IMR-90 (cell line): ENCODE results near the gene CLPX. TPM values are rescaled to one million over a fixed set of nuclear protein-coding genes. Genes with fewer than 3 reads are reported as not detected.
"Not testable (repeated sequence)": the region's sequence is repeated elsewhere in the genome, so short reads cannot be mapped to it uniquely, and the experiment has no call there.

Source experiments
- ATAC-seq: fragments of 200-7000 bp; cut with Tn5 transposase; 2 replicates; pipeline ENCODE4 v1.9.1; 2020; ENCODE audit warnings: low read depth, mild to moderate bottlenecking, moderate library complexity
- BruUV-seq: library from RNA; stranded (reverse); fragments of 400-500 nt; replicated peaks from 2 replicates; lab custom pipeline; 2021; lab: Mats Ljungman, UMichigan
- CTCF ChIA-PET: fragments of 300-600 bp; formaldehyde crosslinking; extraction: SDS; loops from one replicate; lab custom pipeline; 2021; ENCODE audit warnings: antibody characterized with exemption; lab: Yijun Ruan, JAX
- POLR2A ChIA-PET: fragments of 300-600 bp; sonication (Branson Sonifier 250); formaldehyde crosslinking; loops from one replicate; lab custom pipeline; 2022; ENCODE audit warnings: antibody characterized with exemption; ENCODE audit not compliant: unreplicated experiment; lab: Charles Lee
- DNase-seq: peaks from one replicate; pipeline ENCODE4 v3.0.0; 2013
- H2AFZ ChIP-seq: replicated peaks from 2 replicates; pipeline ENCODE3; 2013; ENCODE audit warnings: low read length, mild to moderate bottlenecking; ENCODE audit not compliant: poor library complexity
- H2AK5ac ChIP-seq: 2 replicates; pipeline ENCODE4 v1.6.1; 2013; ENCODE audit warnings: low read depth, low read length, inconsistent platforms
- H2AK9ac ChIP-seq: replicated peaks from 2 replicates; pipeline ENCODE3; 2013; ENCODE audit warnings: mild to moderate bottlenecking, low read depth, low read length, moderate library complexity; ENCODE audit not compliant: poor library complexity
- H2BK120ac ChIP-seq: 2 replicates; pipeline ENCODE4 v1.6.1; 2013; ENCODE audit warnings: low read depth, low read length, inconsistent platforms
- H2BK15ac ChIP-seq: 3 replicates; pipeline ENCODE4 v1.6.1; 2013; ENCODE audit warnings: low read depth, low read length, inconsistent platforms
- H2BK20ac ChIP-seq: 2 replicates; pipeline ENCODE4 v1.6.1; 2013; ENCODE audit warnings: low read depth, mild to moderate bottlenecking, inconsistent platforms, low read length, moderate library complexity
- H2BK5ac ChIP-seq: 2 replicates; pipeline ENCODE4 v1.6.1; 2013; ENCODE audit warnings: mild to moderate bottlenecking, low read depth, low read length, inconsistent platforms; ENCODE audit not compliant: poor library complexity, severe bottlenecking
- H3K14ac ChIP-seq: replicated peaks from 2 replicates; pipeline ENCODE4 v1.6.1; 2013; ENCODE audit warnings: low read depth, low read length, inconsistent platforms
- H3K18ac ChIP-seq: 2 replicates; pipeline ENCODE4 v1.6.1; 2013; ENCODE audit warnings: low read depth, low read length, control low read depth
- H3K23ac ChIP-seq: 2 replicates; pipeline ENCODE4 v1.6.1; 2013; ENCODE audit warnings: low read depth, low read length, inconsistent platforms
- H3K27ac ChIP-seq: 2 replicates; pipeline ENCODE4 v1.5.1; 2013; ENCODE audit warnings: mild to moderate bottlenecking, control low read depth, low read length; ENCODE audit not compliant: insufficient read depth
- H3K27me3 ChIP-seq: 2 replicates; pipeline ENCODE4 v1.6.1; 2013; ENCODE audit warnings: low read length; ENCODE audit not compliant: control insufficient read depth, insufficient read depth
- H3K36me3 ChIP-seq: 2 replicates; pipeline ENCODE4 v1.6.1; 2013; ENCODE audit warnings: low read length, mixed read lengths; ENCODE audit not compliant: control insufficient read depth, insufficient read depth
- H3K4ac ChIP-seq: 2 replicates; pipeline ENCODE4 v1.6.1; 2013; ENCODE audit warnings: low read depth, low read length, inconsistent platforms
- H3K4me1 ChIP-seq: 2 replicates; pipeline ENCODE4 v1.6.1; 2013; ENCODE audit warnings: low read length, mixed read lengths; ENCODE audit not compliant: control insufficient read depth, insufficient read depth
- H3K4me2 ChIP-seq: 2 replicates; pipeline ENCODE4 v1.6.1; 2013; ENCODE audit warnings: low read depth, mild to moderate bottlenecking, control low read depth, low read length, moderate library complexity
- H3K4me3 ChIP-seq: 2 replicates; pipeline ENCODE4 v1.5.1; 2013; ENCODE audit warnings: low read depth, mild to moderate bottlenecking, control low read depth, low read length, moderate library complexity; ENCODE audit not compliant: insufficient read depth
- H3K56ac ChIP-seq: 2 replicates; pipeline ENCODE4 v1.6.1; 2013; ENCODE audit warnings: low read length, inconsistent platforms; ENCODE audit not compliant: insufficient read depth; ENCODE audit errors: extremely low read depth
- H3K79me1 ChIP-seq, 2 experiments: 2 replicates each; pipeline ENCODE4 v1.6.1; 2013; ENCODE audit warnings: low read length in 2 of 2, inconsistent platforms in 1 of 2, low read depth in 1 of 2
- H3K9ac ChIP-seq: 2 replicates; pipeline ENCODE4 v1.6.1; 2013; ENCODE audit warnings: low read depth, low read length, control low read depth
- H3K9me1 ChIP-seq: 2 replicates; pipeline ENCODE4 v1.6.1; 2013; ENCODE audit warnings: low read length, inconsistent platforms; ENCODE audit not compliant: insufficient read depth
- H3K9me3 ChIP-seq: 2 replicates; pipeline ENCODE4 v1.6.1; 2013; ENCODE audit warnings: low read length; ENCODE audit not compliant: control insufficient read depth, insufficient read depth
- H4K20me1 ChIP-seq: 2 replicates; pipeline ENCODE4 v1.6.1; 2013; ENCODE audit warnings: low read length, inconsistent platforms; ENCODE audit not compliant: insufficient read depth
- H4K5ac ChIP-seq: 2 replicates; pipeline ENCODE4 v1.6.1; 2013; ENCODE audit warnings: mild to moderate bottlenecking, low read depth, low read length, control low read depth
- H4K8ac ChIP-seq, 2 experiments: 2 replicates each; pipeline ENCODE4 v1.6.1; 2013; ENCODE audit warnings: low read depth in 2 of 2, low read length in 2 of 2, control low read depth in 1 of 2, inconsistent platforms in 1 of 2
- H4K91ac ChIP-seq: 2 replicates; pipeline ENCODE4 v1.6.1; 2013; ENCODE audit warnings: low read depth, low read length, inconsistent platforms; ENCODE audit not compliant: insufficient read depth
- WGBS, 2 experiments: methylation state at CpG; one replicate each; pipeline versions ENCODE4 v1.1.5 to v1.1.7; 2013; ENCODE audit warnings: missing lambda C conversion rate in 2 of 2; ENCODE audit not compliant: insufficient read length in 1 of 2; ENCODE audit errors: extremely low coverage in 2 of 2; 5-methylcytosine and 5-hydroxymethylcytosine counted together
- dilution Hi-C: fragments of 300-500 bp; cut with HindIII; formaldehyde crosslinking; loops from one replicate; pipeline ENCODE4 v1.14.3; 2018; ENCODE audit warnings: low sequenced_read_pairs; ENCODE audit not compliant: unreplicated experiment
- in situ Hi-C: fragments of 300-500 bp; cut with MboI; formaldehyde crosslinking; loops from 3 replicates; pipeline ENCODE4 v1.14.3; 2019; ENCODE audit warnings: low sequenced_read_pairs, inconsistent platforms, mixed read lengths
- intact Hi-C: fragments of 100-400 bp; cut with micrococcal nuclease; formaldehyde crosslinking; loops from 2 replicates; pipeline ENCODE4 v1.10.0; 2022
- polyA plus RNA-seq, 3 experiments: library from polyadenylated mRNA; depleted of rRNA; stranded (reverse); fragments of >200 nt; gene quantifications; 2 replicates each; pipeline ENCODE4 v1.2.3, GENCODE V29; 2012; ENCODE audit warnings: low replicate concordance in 1 of 3
- total RNA-seq: library from RNA; depleted of rRNA; stranded (reverse); fragments of >200 nt; gene quantifications from 2 replicates; pipeline ENCODE4 v1.2.3, GENCODE V29; 2012

Gene CLPX
- total and polyA plus RNA-seq, 2 of the 4 experiments (the other 2 are of a cell fraction) = 25.8 to 26.9 TPM

- H2BK5ac ChIP-seq, H2AK5ac ChIP-seq, H3K36me3 ChIP-seq, POLR2A ChIA-PET, H2BK20ac ChIP-seq, in situ Hi-C loops, H3K4me2 ChIP-seq, H3K18ac ChIP-seq, DNase-seq, H3K56ac ChIP-seq, H2BK15ac ChIP-seq, H3K4me3 ChIP-seq, H2AFZ ChIP-seq, H4K5ac ChIP-seq, CTCF ChIA-PET, H2BK120ac ChIP-seq, H4K91ac ChIP-seq, H3K9me3 ChIP-seq, H3K23ac ChIP-seq, H4K8ac ChIP-seq, H3K4me1 ChIP-seq, H2AK9ac ChIP-seq, H3K4ac ChIP-seq, H3K79me1 ChIP-seq, BruUV-seq, intact Hi-C loops, dilution Hi-C loops, H3K27ac ChIP-seq, H4K20me1 ChIP-seq, H3K14ac ChIP-seq, ATAC-seq, H3K9me1 ChIP-seq, H3K9ac ChIP-seq: not testable (repeated sequence)
- peaks cover 12% of the 10 kb centered on the region for H3K27me3 ChIP-seq
- WGBS, 2 experiments = no CpG with 5 or more reads among the region's 10 CpGs
Observed at GRCh38 chr15:65226901-65227300, 41.8 kb upstream of the CLPX start.
